Measurements from ENCODE around the gene EML3. TPM values are rescaled to one million over a fixed set of nuclear protein-coding genes. Genes with fewer than 3 reads are reported as not detected.
"Not testable (repeated sequence)": the region's sequence is repeated elsewhere in the genome, so short reads cannot be mapped to it uniquely, and the experiment has no call there.

Gene EML3
- total RNA-seq, 1 experiment from 2014 or later, result 19.8 TPM

GRCh38 chr11:62565100-62565802 lies 47.3 kb downstream of the EML3 start:
- Histone ChIP-seq H3K27ac (no peak overlapping the region), H3K27me3 (replicated peaks) (no peaks in the 10 kb centered on the region), H3K4me1 (replicated peaks) (peaks cover 16% of the 10 kb centered on the region), H3K4me3 (no peak overlapping the region), H3K9me3 (replicated peaks) (no peaks in the 10 kb centered on the region), H3K36me3 (peaks cover 98% of the 10 kb centered on the region)
- DNase-seq (ENCODE audit: low read depth in 1 of 2, low spot score in 2 of 2), result no peak

DNA sequence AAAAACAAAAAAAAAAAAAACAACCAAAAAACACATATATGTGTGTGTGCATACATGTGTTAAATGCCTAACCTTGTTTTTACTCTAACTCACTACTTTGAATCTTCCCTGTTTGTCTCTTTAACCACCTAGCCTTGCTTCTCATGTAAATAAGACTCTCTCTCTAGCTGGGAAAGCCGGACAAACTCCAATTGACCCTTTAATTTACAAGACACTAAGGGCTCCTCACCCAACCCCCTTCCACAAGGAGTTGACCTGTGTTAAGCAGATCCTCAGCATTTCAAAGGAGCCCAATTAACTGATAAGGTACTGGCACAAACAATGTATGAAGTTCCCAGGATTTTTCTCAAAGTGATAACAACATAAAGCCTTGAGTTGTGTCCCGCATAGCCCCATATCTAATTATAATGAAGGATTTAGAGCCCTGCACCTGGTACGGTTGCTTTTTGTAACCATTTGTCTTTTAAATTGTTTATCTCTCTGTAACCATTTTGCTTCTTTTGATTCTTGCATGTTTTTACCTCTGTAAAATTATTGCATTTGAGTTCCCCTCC lies 50.8 kb downstream of the EML3 start:
- peaks cover 36% of the 10 kb centered on the region for H3K4me1 ChIP-seq (replicated peaks)
- H3K4me3 ChIP-seq; H3K27ac ChIP-seq; DNase-seq (ENCODE audit: low read depth in 1 of 2, low spot score in 2 of 2); H3K9me3 ChIP-seq (replicated peaks); H3K27me3 ChIP-seq (replicated peaks): not testable (repeated sequence)
- peaks cover 98% of the 10 kb centered on the region for H3K36me3 ChIP-seq

GRCh38 chr11:62560566-62561103 lies 51.9 kb downstream of the EML3 start:
- Histone ChIP-seq H3K27ac (peak overlapping the region; percentile 57), H3K4me3 (no peak overlapping the region), H3K27me3 (replicated peaks) (no peaks in the 10 kb centered on the region), H3K4me1 (replicated peaks) (peaks cover 47% of the 10 kb centered on the region), H3K36me3 (peaks cover 88% of the 10 kb centered on the region), H3K9me3 (replicated peaks) (no peaks in the 10 kb centered on the region)
- peak; percentile 99 to 100 for DNase-seq (ENCODE audit: low read depth in 1 of 2, low spot score in 2 of 2)

DNA sequence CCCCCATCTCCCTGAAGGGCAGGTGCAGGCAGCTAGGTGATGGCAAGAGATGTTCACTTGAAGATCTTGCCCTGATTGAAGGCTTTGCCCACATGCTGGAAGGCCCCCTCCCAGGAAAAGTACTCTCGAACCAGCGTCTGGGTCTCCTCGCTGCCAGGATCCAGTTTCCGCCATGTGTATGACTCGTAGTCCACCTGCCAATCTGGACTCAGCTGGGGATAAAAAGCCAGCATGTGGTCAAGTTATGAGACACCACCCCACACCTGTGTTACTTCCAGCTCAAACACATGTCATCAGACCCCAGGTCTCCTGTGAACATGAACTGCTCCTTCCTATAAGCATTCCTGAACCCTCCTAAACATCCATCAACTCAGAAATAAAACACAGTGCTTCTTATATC lies 52.9 kb downstream of the EML3 start:
- DNase-seq (ENCODE audit: low read depth in 1 of 2, low spot score in 2 of 2), result not testable (repeated sequence)
- peaks cover 57% of the 10 kb centered on the region for H3K4me1 ChIP-seq (replicated peaks)

DNA sequence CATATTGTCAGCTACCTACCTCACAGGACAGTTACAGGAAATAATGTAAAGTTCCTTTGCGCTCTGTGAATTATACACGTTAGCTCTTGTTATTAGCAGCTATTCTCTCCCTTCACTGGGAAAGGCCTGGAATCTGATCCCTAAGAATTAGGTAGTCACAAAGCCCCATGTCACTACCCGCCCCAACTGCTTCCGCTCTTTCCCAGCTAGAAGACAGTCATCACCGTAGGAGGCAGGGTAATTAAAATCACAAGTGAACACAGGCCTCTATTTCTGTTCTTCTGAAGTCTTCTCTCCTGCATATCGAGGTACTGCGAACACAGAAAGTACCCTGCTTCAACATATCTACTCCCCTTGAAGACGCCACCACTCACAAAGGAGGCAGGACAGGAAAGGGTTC lies 53.4 kb downstream of the EML3 start:
- no peak overlapping the region for H3K4me3 ChIP-seq
- no peak for DNase-seq (ENCODE audit: low read depth in 1 of 2, low spot score in 2 of 2)
- no peaks in the 10 kb centered on the region for H3K27me3 ChIP-seq (replicated peaks)
- H3K36me3 ChIP-seq, result peaks cover 77% of the 10 kb centered on the region
- H3K9me3 ChIP-seq (replicated peaks), result no peaks in the 10 kb centered on the region
- peaks cover 61% of the 10 kb centered on the region for H3K4me1 ChIP-seq (replicated peaks)
- H3K27ac ChIP-seq, result no peak overlapping the region

More for the DNA sequence above, 52.9 kb downstream of the EML3 start:
- not testable (repeated sequence) for H3K9me3 ChIP-seq (replicated peaks); H3K27me3 ChIP-seq (replicated peaks); H3K4me3 ChIP-seq
- H3K27ac ChIP-seq, result peak overlapping the region; percentile 45
- H3K36me3 ChIP-seq, result peaks cover 81% of the 10 kb centered on the region

- Histone ChIP-seq H3K4me3 (no peak overlapping the region), H3K27ac (no peak overlapping the region), H3K36me3 (peaks cover 72% of the 10 kb centered on the region), H3K4me1 (replicated peaks) (peaks cover 67% of the 10 kb centered on the region), H3K9me3 (replicated peaks) (no peaks in the 10 kb centered on the region), H3K27me3 (replicated peaks) (no peaks in the 10 kb centered on the region)
- DNase-seq (ENCODE audit: low read depth in 1 of 2, low spot score in 2 of 2), result no peak
Measured at GRCh38 chr11:62558669-62559068, 53.9 kb downstream of the EML3 start.

- peaks cover 83% of the 10 kb centered on the region for H3K4me1 ChIP-seq (replicated peaks)
- no peaks in the 10 kb centered on the region for H3K9me3 ChIP-seq (replicated peaks)
- H3K36me3 ChIP-seq, result peaks cover 55% of the 10 kb centered on the region
- H3K4me3 ChIP-seq, result no peak overlapping the region
- no peaks in the 10 kb centered on the region for H3K27me3 ChIP-seq (replicated peaks)
- peak overlapping the region; percentile 96 for H3K27ac ChIP-seq
- no peak for DNase-seq (ENCODE audit: low read depth in 1 of 2, low spot score in 2 of 2)
Measured at GRCh38 chr11:62556875-62557631, 55.5 kb downstream of the EML3 start.

- no peaks in the 10 kb centered on the region for H3K9me3 ChIP-seq (replicated peaks)
- H3K4me3 ChIP-seq, result no peak overlapping the region
- H3K4me1 ChIP-seq (replicated peaks), result peaks cover 85% of the 10 kb centered on the region
- peak overlapping the region; percentile 96 for H3K27ac ChIP-seq
- no peaks in the 10 kb centered on the region for H3K27me3 ChIP-seq (replicated peaks)
- peaks cover 48% of the 10 kb centered on the region for H3K36me3 ChIP-seq
- DNase-seq (ENCODE audit: low read depth in 1 of 2, low spot score in 2 of 2), result peak; percentile 99
Measured at GRCh38 chr11:62556108-62556874, 56.3 kb downstream of the EML3 start.

DNA sequence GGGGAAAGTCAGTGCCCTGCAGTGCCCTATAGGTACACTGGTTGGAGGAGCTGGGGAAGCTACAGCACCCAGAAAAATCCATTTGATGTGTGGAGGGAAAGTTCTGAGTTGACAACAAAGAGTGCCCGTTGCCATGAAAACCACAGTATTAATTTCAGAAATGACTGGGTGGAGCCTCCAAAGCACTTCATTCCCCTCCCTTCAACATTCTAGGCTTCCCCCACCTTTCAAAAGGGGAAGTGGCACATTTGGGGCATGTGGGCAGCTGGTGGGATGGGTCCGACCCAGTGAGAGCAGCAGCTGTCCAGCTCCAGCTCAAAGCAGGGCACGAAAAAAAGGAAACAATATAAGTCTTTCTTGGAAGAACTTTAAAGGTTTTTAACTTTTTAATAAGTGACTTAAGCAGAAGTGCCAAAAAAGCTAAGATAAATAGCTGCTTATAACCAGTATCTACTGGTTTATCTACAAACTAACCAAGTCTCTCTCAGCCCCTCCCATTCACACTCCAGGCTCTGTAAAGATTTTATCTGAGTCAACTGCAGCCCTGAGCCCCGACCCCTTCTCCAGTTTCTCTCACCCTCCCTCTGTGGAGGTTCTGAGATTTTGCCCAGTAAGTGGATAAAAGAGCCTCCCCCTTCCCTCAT lies 57.0 kb downstream of the EML3 start:
- Histone ChIP-seq H3K4me3 (no peak overlapping the region), H3K4me1 (replicated peaks) (peaks cover 81% of the 10 kb centered on the region), H3K27ac (peak overlapping the region; percentile 96)

DNA sequence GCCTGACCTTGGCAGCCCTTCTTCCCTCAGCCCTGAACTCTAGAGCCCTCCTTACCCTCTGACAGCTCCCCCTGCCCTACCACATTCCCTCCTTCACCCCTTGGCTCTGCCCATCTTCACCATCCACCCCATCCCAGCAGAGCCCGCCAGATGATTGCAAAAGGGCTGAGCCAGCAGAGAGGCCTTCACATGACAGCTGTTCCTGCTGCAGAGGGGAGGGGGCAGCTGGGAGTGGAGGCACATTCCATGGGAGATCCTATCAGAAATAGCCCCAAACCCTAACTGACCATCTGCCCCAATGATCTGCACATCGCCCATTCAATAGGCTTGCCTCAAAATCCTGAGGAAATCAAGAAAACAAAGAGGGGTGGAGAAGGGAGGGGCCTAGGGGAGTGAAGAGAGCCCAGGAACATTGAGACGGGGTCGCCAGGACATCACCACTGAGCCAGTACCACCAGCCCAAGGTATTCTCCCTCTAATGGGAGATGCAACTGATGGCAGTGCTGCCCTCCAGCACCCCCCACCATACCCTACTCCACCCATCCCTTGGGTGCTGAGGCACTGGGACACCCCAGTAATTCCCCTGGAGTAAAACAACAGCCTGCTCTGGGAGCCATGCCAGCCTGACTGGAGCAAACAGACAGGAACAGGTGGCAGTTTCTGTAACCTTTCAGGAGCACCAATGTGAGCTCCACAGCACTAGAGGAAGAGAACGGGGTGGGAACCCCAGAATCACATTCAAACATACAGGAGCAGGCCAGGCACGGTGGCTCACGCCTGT lies 58.0 kb downstream of the EML3 start:
- no peak for DNase-seq (ENCODE audit: low read depth in 1 of 2, low spot score in 2 of 2)
- peaks cover 33% of the 10 kb centered on the region for H3K36me3 ChIP-seq

More for the DNA sequence above, 57.0 kb downstream of the EML3 start:
- Histone ChIP-seq H3K9me3 (replicated peaks) (no peaks in the 10 kb centered on the region), H3K36me3 (peaks cover 42% of the 10 kb centered on the region), H3K27me3 (replicated peaks) (no peaks in the 10 kb centered on the region)
- no peak for DNase-seq (ENCODE audit: low read depth in 1 of 2, low spot score in 2 of 2)

DNA sequence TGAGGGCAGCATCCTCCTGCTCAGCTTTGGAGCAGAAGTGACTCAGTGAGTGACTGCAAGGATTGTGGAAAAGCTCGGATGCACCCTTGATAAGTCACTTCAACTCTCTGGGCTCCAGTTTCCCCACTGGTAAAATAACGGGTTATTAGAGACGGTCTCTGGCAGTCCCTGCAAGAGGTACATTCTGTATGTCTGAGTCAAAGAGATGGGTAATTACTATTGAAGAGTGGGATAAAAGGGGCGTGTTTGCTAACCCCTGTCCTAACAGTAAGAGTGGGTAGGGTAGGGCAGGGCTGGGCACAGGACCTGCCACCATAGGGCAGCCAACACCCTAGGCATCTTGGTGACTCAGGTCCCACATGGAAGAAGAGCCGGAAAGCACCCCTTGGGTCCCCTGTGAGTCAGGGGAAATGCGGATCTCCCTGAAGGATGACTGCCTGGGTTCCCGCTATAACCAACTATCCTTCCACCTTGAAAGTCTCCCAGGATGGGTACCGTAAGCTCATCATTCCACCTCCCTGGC lies 58.7 kb downstream of the EML3 start:
- H3K27me3 ChIP-seq (replicated peaks), result no peaks in the 10 kb centered on the region
- peaks cover 26% of the 10 kb centered on the region for H3K36me3 ChIP-seq
- peak overlapping the region; percentile 96 for H3K27ac ChIP-seq
- peaks cover 76% of the 10 kb centered on the region for H3K4me1 ChIP-seq (replicated peaks)
- DNase-seq (ENCODE audit: low read depth in 1 of 2, low spot score in 2 of 2), result peak; percentile 90 to 95
- H3K9me3 ChIP-seq (replicated peaks), result no peaks in the 10 kb centered on the region
- H3K4me3 ChIP-seq, result peak overlapping the region; percentile 10

More for the DNA sequence above, 58.0 kb downstream of the EML3 start:
- Histone ChIP-seq H3K9me3 (replicated peaks) (no peaks in the 10 kb centered on the region), H3K27me3 (replicated peaks) (no peaks in the 10 kb centered on the region), H3K27ac (peak overlapping the region; percentile 96), H3K4me1 (replicated peaks) (peaks cover 70% of the 10 kb centered on the region), H3K4me3 (no peak overlapping the region)

DNA sequence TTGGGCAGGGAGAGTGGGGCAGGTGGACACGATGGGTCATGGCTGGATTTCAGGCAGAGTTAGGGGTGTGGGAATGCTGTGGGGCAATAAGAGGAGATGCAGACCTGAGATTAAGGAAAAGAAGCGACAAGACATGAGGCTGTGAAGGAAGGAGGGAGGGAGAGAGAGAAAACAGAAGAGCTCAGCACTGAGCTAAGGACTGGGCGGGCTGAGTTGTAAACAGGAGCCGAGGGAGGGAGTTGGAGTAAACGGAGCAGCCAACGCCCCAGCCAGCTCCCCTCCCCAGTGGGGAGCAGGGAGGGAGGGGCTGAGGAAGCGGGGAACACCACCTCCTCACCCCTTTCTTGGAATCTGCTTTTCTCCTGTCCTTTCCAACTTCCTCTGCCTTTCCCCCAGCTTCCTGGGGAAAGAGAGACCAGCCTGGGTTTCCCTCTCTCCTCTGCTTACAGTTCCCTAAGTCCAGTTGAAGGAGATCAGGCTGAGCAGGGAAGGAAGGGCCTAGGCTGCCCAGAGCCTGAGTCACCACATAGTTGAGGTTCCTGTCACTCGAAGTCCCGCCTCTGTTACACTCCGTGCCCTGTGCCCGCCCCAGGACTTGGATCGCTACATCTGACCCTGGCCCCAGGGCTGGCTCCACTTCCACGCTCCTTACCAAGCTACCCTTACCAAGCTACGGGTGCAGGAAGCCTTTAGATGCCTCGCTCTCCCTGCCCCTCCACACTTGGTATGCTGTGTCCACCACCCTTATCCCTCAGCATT lies 59.3 kb downstream of the EML3 start:
- Histone ChIP-seq H3K4me1 (replicated peaks) (peaks cover 82% of the 10 kb centered on the region), H3K27ac (peak overlapping the region; percentile 96), H3K4me3 (peak overlapping the region; percentile 10), H3K27me3 (replicated peaks) (no peaks in the 10 kb centered on the region), H3K9me3 (replicated peaks) (no peaks in the 10 kb centered on the region), H3K36me3 (peaks cover 20% of the 10 kb centered on the region)
- DNase-seq (ENCODE audit: low read depth in 1 of 2, low spot score in 2 of 2), result peak; percentile 98 to 100
